Measurements from ENCODE around the gene ABCC1. TPM values are rescaled to one million over a fixed set of nuclear protein-coding genes. Genes with fewer than 3 reads are reported as not detected.

ABCC1 gene
- total and polyA plus RNA-seq, 2 of the 8 experiments (the other 6 are each of a cell fraction or from before 2014, with no cell fraction given), result 42.6 to 66.8 TPM

DNA sequence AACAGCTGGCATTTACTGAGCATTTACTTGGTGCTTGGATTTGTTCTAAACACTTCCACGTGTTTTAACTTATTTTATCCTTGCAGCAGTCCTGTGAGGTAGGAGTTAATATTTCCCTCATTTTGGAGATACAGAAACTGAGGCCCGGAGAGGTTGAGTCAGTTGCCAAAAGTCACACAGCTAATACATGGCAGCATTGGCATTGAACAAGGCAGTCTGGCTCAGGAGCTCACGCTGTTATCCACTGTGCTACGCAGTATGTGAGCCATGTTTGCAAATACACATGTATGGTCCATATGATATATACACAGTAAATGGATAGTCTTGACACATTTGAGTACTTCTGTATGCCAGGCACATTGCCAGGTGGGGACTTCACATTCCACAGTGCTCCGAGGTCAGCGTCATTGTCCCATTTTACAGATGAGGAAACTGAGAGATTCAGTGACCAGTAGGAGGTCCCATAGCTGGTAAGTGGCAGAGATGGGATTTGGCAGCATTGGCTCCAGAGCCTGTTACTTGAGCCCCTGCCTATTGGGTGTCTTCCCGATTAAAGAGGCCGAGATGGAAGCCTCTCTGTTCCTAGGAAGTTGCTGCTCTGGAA lies 163.1 kb downstream of the ABCC1 start:
- H4K8ac ChIP-seq (ENCODE audit: extremely low read depth, insufficient read depth, low read length), result no peak overlapping the region
- H2BK5ac ChIP-seq (ENCODE audit: low read depth, low read length), result no peak overlapping the region
- no peaks in the 10 kb centered on the region for H3K79me2 ChIP-seq (ENCODE audit: control insufficient read depth in 1 of 2, insufficient read depth in 2 of 2, low read length in 2 of 2)
- no peak overlapping the region for H2AFZ ChIP-seq (ENCODE audit: low read length)
- H3K4me1 ChIP-seq (replicated peaks in 1 of 4; ENCODE audit: control insufficient read depth in 3 of 4, insufficient read depth in 4 of 4, low read length in 3 of 4), result no peaks in the 10 kb centered on the region
- no peak overlapping the region for H2BK12ac ChIP-seq (ENCODE audit: low read depth, low read length)
- no peak for DNase-seq (ENCODE audit: low read depth in 1 of 2, low spot score in 2 of 2)
- H3K4me3 ChIP-seq (ENCODE audit: extremely low read depth in 1 of 4, insufficient read depth in 2 of 4, low read depth in 3 of 4, low read length in 4 of 4), result no peak overlapping the region
- H3K27ac ChIP-seq (ENCODE audit: low read depth, low read length), result no peak overlapping the region
- no peaks in the 10 kb centered on the region for H3K79me1 ChIP-seq (ENCODE audit: low read depth, low read length)
- H3K9ac ChIP-seq (replicated peaks in 1 of 4; ENCODE audit: extremely low read depth in 1 of 4, low read depth in 3 of 4, low read length in 3 of 4), result no peak overlapping the region
- ChIA-PET POLR2A (ENCODE audit: partially characterized antibody) (no interaction called here), CTCF (ENCODE audit: partially characterized antibody) (interaction anchor here (1.0 to 1.3 kb wide), 2 partner anchors 9 to 15 kb away, joined by 3 to 4 read pairs; no protein-coding TSS in a partner anchor)
- H3K4ac ChIP-seq (replicated peaks; ENCODE audit: insufficient read length, low read depth, low read length), result no peak overlapping the region
- no peaks in the 10 kb centered on the region for H3K9me3 ChIP-seq (ENCODE audit: insufficient read depth in 2 of 2, low read depth in 1 of 2, low read length in 1 of 2)
- H3K23me2 ChIP-seq (ENCODE audit: low read depth, low read length), result no peaks in the 10 kb centered on the region
- no peak overlapping the region for H3K18ac ChIP-seq (ENCODE audit: extremely low read depth, low read length)
- H4K20me1 ChIP-seq (replicated peaks in 1 of 2; ENCODE audit: control insufficient read depth in 1 of 2, insufficient read depth in 2 of 2, low read length in 2 of 2), result peaks cover 6 to 7% of the 10 kb centered on the region in 2 experiments
- no peak overlapping the region for H3K14ac ChIP-seq (ENCODE audit: insufficient read length)
- H3K27me3 ChIP-seq (replicated peaks in 1 of 4; ENCODE audit: control insufficient read depth in 3 of 4, extremely low read depth in 1 of 4, insufficient read depth in 3 of 4, low read length in 3 of 4), result no peaks in the 10 kb centered on the region
- H4K91ac ChIP-seq (replicated peaks; ENCODE audit: insufficient read length, low read length), result no peak overlapping the region
- H3K4me2 ChIP-seq (ENCODE audit: insufficient read depth in 1 of 2, low read depth in 2 of 2, low read length in 2 of 2), result no peak overlapping the region
- no peak overlapping the region for H2AK5ac ChIP-seq (ENCODE audit: low read depth, low read length)
- H2BK120ac ChIP-seq (replicated peaks; ENCODE audit: low read depth, low read length), result no peak overlapping the region
- no peak overlapping the region for H4K5ac ChIP-seq (ENCODE audit: insufficient read length, low read depth, low read length)
- no peak overlapping the region for H2BK15ac ChIP-seq (ENCODE audit: low read length)
- no peak overlapping the region for H3K56ac ChIP-seq (replicated peaks; ENCODE audit: insufficient read length, low read depth, low read length)
- 83% methylated on average over 8 of the region's 8 CpGs; no CpG with 5 or more reads in 1 of the 2 experiments for WGBS, 2 experiments (ENCODE audit: extremely low coverage in 1 of 2, insufficient coverage in 1 of 2, insufficient read length in 1 of 2, insufficient replicate concordance in 2 of 2, low coverage in 1 of 2, low lambda C conversion rate in 2 of 2, missing lambda C conversion rate in 1 of 2)
- H3K23ac ChIP-seq (ENCODE audit: insufficient read length), result no peak overlapping the region
- no peak for FAIRE-seq
- H3K36me3 ChIP-seq (ENCODE audit: control insufficient read depth in 2 of 4, insufficient read depth in 4 of 4, low read length in 3 of 4), result peaks cover 6 to 55% (median 44%) of the 10 kb centered on the region in 4 experiments
- H2BK20ac ChIP-seq (ENCODE audit: low read length), result no peak overlapping the region
- no peak for TF ChIP-seq POLR2AphosphoS5 (IDR thresholded peaks at IDR 0.05; ENCODE audit: low read depth, low read length)
- TF ChIP-seq EP300 (IDR thresholded peaks at IDR 0.05; ENCODE audit: borderline replicate concordance in 1 of 2, low read depth in 2 of 2, low read length in 2 of 2), result no peak
- TF ChIP-seq SP4 (IDR thresholded peaks at IDR 0.05; ENCODE audit: low read length), result no peak
- TF ChIP-seq, protein P1, sequence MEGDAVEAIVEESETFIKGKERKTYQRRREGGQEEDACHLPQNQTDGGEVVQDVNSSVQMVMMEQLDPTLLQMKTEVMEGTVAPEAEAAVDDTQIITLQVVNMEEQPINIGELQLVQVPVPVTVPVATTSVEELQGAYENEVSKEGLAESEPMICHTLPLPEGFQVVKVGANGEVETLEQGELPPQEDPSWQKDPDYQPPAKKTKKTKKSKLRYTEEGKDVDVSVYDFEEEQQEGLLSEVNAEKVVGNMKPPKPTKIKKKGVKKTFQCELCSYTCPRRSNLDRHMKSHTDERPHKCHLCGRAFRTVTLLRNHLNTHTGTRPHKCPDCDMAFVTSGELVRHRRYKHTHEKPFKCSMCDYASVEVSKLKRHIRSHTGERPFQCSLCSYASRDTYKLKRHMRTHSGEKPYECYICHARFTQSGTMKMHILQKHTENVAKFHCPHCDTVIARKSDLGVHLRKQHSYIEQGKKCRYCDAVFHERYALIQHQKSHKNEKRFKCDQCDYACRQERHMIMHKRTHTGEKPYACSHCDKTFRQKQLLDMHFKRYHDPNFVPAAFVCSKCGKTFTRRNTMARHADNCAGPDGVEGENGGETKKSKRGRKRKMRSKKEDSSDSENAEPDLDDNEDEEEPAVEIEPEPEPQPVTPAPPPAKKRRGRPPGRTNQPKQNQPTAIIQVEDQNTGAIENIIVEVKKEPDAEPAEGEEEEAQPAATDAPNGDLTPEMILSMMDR (IDR thresholded peaks at IDR 0.05; ENCODE audit: control extremely low read depth in 1 of 3, insufficient read depth in 1 of 3, low read depth in 1 of 3, low read length in 3 of 3), result no peak
- TF ChIP-seq SP2 (IDR thresholded peaks at IDR 0.05; ENCODE audit: low read length), result no peak
- TF ChIP-seq YY1 (IDR thresholded peaks at IDR 0.05; ENCODE audit: low read depth, low read length), result no peak
- TF ChIP-seq, protein P2, sequence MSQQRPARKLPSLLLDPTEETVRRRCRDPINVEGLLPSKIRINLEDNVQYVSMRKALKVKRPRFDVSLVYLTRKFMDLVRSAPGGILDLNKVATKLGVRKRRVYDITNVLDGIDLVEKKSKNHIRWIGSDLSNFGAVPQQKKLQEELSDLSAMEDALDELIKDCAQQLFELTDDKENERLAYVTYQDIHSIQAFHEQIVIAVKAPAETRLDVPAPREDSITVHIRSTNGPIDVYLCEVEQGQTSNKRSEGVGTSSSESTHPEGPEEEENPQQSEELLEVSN (IDR thresholded peaks at IDR 0.05), result no peak
- TF ChIP-seq SAP30 (IDR thresholded peaks at IDR 0.05; ENCODE audit: insufficient read depth, insufficient replicate concordance, low read length), result no peak
- TF ChIP-seq, protein P3, sequence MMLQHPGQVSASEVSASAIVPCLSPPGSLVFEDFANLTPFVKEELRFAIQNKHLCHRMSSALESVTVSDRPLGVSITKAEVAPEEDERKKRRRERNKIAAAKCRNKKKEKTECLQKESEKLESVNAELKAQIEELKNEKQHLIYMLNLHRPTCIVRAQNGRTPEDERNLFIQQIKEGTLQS (IDR thresholded peaks at IDR 0.05; ENCODE audit: insufficient read depth, low read depth, low read length), result no peak
